Lower leg skin (tissue), 4 donors: ENCODE measurements around the gene SYDE1. TPM values are rescaled to one million over a fixed set of nuclear protein-coding genes. Genes with fewer than 3 reads are reported as not detected.

Experiments used
- DNase-seq, 2 donors: peaks; one replicate each; pipeline ENCODE4 v3.0.0-alpha.2; 2019; ENCODE audit warnings: low spot score in 2 of 2
- H3K4me3 ChIP-seq: fragments of 200-600 bp; sonication (generic); 2 replicates; pipeline ENCODE4 v1.5.1; 2017; ENCODE audit warnings: mild to moderate bottlenecking, low read depth; ENCODE audit not compliant: poor library complexity, severe bottlenecking
- CTCF ChIP-seq, 3 donors: fragments of 450-650 bp; IDR thresholded peaks; one replicate each; pipeline ENCODE4 v1.5.1; 2016; ENCODE audit warnings: antibody characterized with exemption in 3 of 3, mild to moderate bottlenecking in 3 of 3, moderate library complexity in 2 of 3
- POLR2A ChIP-seq, 2 donors: fragments of 450-650 bp; IDR thresholded peaks; one replicate each; pipeline ENCODE4 v1.6.1; 2016 to 2017; ENCODE audit warnings: antibody characterized with exemption in 2 of 2, mild to moderate bottlenecking in 1 of 2, moderate library complexity in 1 of 2
- WGBS, 2 donors: methylation state at CpG; one replicate each; pipeline ENCODE4 v1.1.5; 2018; 5-methylcytosine and 5-hydroxymethylcytosine counted together
- intact Hi-C: fragments of 100-400 bp; cut with DNase I; formaldehyde crosslinking; loops from one replicate; pipeline ENCODE4 v1.15.0; 2023; ENCODE audit warnings: low total_unique reads
- total RNA-seq, 4 donors: library from RNA; depleted of rRNA; stranded (reverse); fragments of >200 nt; gene quantifications; one replicate each; pipeline ENCODE4 v1.1.0, GENCODE V29; 2016

The SYDE1 gene
- total RNA-seq, 4 donors from 2014 or later = 7.1 to 15.9 (median 9.9) TPM

- intact Hi-C loops = no loop called here
- no peak overlapping the region for H3K4me3 ChIP-seq
- no peak for DNase-seq
- 86 to 87% methylated on average over 25 of the region's 25 CpGs for WGBS, 2 donors
- TF ChIP-seq POLR2A (IDR thresholded peaks at IDR 0.05) (no peak), CTCF (IDR thresholded peaks at IDR 0.05) (no peak)
These were observed 33.9 kb downstream of the SYDE1 start for GRCh38 chr19:15141143-15141542.

GRCh38 chr19:15142313-15142712 lies 35.1 kb downstream of the SYDE1 start:
- intact Hi-C loops = no loop called here
- TF ChIP-seq CTCF (IDR thresholded peaks at IDR 0.05) (no peak), POLR2A (IDR thresholded peaks at IDR 0.05) (no peak)
- DNase-seq = no peak
- WGBS, 2 donors = 91% methylated on average over 5 of the region's 5 CpGs
- no peak overlapping the region for H3K4me3 ChIP-seq

GRCh38 chr19:15144046-15144646 lies 36.9 kb downstream of the SYDE1 start:
- no peak for DNase-seq
- no peak overlapping the region for H3K4me3 ChIP-seq
- intact Hi-C loops = no loop called here
- WGBS, 2 donors = 44 to 81% methylated on average over 1 of the region's 1 CpG
- TF ChIP-seq POLR2A (IDR thresholded peaks at IDR 0.05) = no peak
- TF ChIP-seq CTCF (IDR thresholded peaks at IDR 0.05) = no peak

- WGBS, 2 donors = 83 to 94% methylated on average over 1 of the region's 1 CpG
- H3K4me3 ChIP-seq = no peak overlapping the region
- no peak for TF ChIP-seq POLR2A (IDR thresholded peaks at IDR 0.05)
- no peak for TF ChIP-seq CTCF (IDR thresholded peaks at IDR 0.05)
- intact Hi-C loops = no loop called here
- DNase-seq = no peak
These were observed 39.9 kb downstream of the SYDE1 start for GRCh38 chr19:15147090-15147489.

GRCh38 chr19:15149737-15150136 lies 42.5 kb downstream of the SYDE1 start:
- no peak overlapping the region for H3K4me3 ChIP-seq
- intact Hi-C loops = loop anchor here (5.0 kb wide), 1 partner anchor 57 kb away; no protein-coding TSS in a partner anchor
- no peak for TF ChIP-seq CTCF (IDR thresholded peaks at IDR 0.05)
- 60 to 67% methylated on average over 5 of the region's 5 CpGs for WGBS, 2 donors
- DNase-seq = no peak
